ENCODE results near the gene TMC6.
"Not testable (repeated sequence)": the region's sequence is repeated elsewhere in the genome, so short reads cannot be mapped to it uniquely, and the experiment has no call there.

TMC6 gene

GRCh38 chr17:78107976-78108725 is 20.4 kb downstream of the TMC6 start:
- no peak for DNase-seq

DNA sequence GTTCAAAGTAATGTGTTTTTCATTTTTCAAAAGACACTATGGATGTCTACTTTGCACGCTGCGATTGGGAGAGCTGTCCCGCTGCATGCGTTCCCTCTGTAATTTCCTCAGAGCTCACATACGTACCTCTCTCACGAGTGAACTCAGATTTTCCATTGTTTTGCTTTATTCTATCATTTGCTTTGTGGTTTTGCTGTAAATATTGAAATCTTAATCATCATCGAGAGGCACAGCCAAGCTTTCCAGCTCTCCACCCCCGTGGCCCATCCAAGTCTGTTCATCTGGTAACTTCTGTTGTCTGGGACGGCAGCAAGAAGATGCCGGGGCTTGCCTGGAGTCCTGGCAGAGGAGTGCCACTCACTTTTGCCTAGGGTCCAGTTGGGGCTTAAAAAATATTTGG is 21.1 kb downstream of the TMC6 start:
- DNase-seq, result peak in 1 of 2 experiments; percentile 20

- DNase-seq, result no peak
These were observed 22.3 kb downstream of the TMC6 start for GRCh38 chr17:78106211-78106610.

DNA sequence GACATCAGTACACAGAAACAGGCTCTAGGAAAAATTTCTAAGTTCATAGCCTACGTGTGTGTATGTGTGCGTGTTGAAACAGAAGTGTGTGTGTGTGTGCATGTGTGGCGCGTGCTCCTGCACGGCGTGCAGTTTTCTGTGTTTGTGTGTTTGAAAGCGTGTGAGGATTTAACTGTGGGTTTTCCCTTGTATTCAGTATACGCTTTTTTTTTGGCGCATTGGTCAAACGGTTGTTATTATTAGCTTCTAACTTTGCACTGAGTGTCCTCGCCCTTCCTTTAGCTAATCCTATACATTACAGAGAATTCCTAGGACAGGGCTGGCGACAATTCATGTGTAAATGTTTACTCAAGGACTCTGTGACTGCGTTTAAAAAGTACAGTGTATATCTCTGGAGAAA is 23.0 kb downstream of the TMC6 start:
- no peak for DNase-seq

GRCh38 chr17:78105101-78105500 is 23.5 kb downstream of the TMC6 start:
- no peak for DNase-seq

DNA sequence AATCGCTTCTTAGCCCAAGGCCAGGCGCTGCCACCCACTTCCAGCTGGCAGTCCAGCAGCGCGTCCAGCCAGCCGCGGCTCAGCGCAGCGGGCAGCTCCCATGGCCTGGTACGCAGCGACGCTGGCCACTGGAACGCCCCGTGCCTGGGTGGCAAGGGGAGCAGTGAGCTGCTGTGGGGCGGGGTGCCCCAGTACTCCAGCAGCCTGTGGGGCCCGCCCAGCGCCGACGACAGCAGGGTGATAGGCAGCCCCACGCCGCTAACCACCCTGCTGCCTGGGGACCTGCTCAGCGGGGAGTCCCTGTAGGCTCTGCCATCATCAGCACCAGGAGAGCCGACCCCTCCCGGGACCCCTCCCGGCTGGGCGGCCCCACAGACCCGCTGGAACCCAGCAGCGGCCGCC is 24.0 kb downstream of the TMC6 start:
- DNase-seq, result no peak

DNA sequence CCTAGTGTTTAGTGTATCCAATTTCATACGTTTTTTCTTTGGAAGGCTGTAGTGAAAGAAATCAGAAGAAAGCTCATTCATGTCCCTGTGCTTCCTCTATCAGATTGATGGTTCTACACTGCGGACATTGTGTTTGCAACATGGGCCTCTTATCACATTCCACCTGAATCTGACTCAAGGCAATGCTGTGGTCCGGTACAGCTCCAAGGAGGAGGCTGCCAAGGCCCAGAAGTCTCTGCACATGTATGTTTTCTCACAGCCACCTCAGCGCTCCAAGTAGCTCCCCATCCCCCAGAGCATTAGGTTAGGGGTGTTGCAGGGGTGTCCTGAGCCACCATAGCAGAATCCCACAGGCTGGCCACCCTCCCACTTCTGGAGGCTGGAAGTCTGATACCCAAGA is 25.2 kb downstream of the TMC6 start:
- no peak for DNase-seq

DNA sequence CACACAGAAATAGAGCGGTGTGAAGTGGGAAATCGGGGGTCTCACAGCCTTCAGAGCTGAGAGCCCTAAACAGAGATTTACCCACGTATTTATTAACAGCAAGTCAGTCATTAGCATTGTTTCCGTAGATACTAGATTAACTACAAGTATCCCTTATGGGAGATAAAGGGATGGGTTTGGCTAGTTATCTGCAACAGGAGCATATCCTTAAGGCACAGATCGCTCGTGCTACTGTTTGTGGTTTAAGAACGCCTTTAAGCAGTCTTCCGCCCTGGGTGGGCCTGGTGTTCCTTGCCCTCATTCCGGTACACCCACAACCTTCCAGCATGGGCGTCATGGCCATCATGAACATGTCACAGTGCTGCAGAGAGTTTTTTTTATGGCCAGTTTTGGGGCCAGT is 27.0 kb downstream of the TMC6 start:
- DNase-seq, result no peak

DNA sequence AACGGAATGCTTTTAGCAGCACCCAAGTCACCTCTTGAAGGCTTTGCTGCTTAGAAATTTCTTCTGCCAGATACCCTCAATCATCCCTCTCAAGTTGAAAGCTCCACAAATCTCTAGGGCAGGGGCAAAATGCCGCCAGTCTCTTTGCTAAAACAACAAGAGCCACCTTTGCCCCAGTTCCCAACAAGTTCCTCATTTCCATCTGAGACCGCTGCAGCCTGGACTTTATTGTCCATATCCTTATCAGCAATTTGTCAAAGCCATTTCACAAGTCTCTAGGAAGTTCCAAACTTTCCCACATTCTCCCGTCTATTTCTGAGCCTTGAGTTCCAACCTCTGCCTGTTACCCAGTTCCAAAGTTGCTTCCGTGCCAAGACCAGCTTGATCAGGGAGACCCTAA is 27.4 kb downstream of the TMC6 start:
- no peak for DNase-seq

DNA sequence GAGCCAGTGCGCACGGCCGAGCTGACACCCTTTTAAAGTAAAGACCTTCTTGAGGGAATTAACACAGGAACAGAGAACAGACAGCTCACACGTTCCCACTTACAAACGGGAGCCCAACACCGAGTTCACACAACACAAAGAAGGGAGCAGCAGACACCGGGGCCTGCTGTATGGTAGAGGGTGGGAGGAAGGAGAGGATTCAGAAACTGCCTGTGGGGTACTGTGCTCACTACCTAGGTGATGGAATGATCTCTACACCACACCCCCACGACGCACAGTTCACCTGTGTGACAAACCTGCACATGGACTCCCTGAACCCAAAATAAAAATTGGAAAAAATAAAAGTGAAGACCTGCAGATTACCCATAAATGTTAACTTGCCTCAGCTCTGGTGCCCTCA is 32.5 kb downstream of the TMC6 start:
- DNase-seq, result no peak

GRCh38 chr17:78095035-78095434 is 33.5 kb downstream of the TMC6 start:
- DNase-seq, result no peak

DNA sequence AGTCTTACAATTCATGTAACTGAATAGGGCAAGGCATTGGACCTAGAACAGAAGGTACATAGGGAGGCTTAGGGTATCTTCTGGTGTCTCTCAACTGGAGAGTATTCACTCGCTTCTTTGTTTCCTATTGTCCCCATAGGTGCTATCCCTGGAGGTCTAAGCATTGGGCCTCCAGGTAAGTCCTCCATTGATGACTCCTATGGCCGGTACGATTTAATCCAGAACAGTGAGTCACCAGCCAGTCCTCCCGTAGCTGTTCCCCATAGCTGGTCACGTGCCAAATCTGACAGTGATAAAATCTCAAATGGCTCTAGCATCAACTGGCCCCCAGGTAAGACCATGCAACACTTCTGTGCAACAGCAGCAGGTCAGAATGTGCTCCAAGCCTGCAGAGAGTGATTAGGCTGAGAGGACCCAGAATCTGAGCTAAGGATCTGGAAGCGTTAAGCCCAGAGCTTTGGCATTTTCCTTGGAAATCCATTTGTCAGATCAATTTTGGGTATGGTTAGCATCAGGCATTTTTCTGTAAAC is 35.7 kb downstream of the TMC6 start:
- no peak for DNase-seq

DNA sequence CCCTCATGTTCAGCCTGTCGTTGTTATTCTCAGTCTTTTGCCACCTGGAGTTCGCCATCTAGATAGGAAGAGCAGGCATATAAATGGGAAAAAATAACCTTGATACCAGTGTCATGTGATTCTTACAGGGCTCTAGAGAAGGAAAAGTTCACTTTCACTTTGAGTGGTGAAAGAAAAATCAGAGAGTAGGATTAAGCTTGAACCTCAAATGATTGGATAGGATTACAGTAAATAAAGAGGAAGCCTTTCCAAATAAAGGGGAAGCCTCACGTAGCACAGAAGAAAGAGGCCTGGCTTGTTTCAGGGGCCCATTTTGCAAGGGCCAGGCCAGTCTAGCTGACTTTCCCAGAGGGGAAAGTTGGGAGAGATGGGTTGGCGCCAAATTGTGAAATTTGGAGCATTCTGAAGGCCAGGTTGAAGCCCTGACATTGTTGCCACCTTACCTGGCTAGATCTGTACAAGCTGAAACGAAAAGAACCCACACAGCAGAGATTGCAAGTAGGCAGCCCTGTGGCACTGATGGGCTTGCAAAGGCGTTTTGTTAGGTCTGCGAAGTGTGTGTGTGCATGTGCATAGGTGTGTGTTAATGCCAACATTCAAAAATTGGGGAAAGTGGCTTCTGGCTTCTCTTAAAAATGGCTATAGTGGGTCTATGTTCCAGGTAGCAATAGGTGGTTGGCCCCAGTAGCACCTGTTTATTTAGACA is 38.8 kb downstream of the TMC6 start:
- DNase-seq, result no peak

DNA sequence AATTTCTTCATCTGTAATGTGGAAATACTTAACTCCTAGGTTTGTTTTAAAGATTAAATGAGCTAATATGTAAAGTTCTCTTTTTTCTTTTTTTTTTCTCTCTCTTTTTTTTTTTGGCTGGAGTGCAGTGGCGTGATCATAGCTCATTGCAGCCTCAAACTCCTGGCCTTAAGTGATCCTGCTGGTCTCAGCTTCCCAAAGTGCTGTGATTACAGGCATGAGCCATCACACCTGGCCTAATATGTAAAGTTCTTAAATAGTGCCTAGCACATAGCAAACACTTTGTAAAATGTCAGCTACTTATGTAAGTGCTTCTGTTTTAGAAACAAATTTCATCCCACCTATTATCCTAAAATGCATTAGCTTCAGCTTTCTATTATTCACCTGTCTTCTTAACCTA is 40.0 kb downstream of the TMC6 start:
- no peak for DNase-seq

DNA sequence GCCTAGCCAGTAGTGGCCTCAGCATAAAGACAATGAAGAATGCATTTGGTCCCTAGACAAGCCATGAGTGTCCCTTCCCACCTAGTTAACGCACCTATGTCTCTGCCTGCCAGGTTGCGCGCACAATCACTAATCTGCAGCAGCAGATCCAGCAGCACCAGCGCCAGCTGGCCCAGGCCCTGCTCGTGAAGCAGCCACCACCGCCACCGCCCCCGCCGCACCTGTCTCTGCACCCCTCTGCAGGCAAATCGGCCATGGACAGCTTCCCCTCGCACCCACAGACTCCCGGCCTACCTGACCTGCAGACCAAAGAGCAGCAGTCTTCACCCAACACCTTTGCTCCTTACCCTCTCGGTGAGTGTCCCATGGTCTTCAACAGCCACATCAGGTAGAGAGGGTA is 41.8 kb downstream of the TMC6 start:
- DNase-seq, result no peak

GRCh38 chr17:78082988-78083387 is 45.6 kb downstream of the TMC6 start:
- DNase-seq, result no peak

- DNase-seq, result not testable (repeated sequence)
These were observed 46.1 kb downstream of the TMC6 start for GRCh38 chr17:78082355-78082872.

- no peak for DNase-seq
These were observed 47.0 kb downstream of the TMC6 start for GRCh38 chr17:78081551-78081950.

GRCh38 chr17:78079253-78079652 is 49.3 kb downstream of the TMC6 start:
- DNase-seq, result no peak

GRCh38 chr17:78075545-78075944 is 53.0 kb downstream of the TMC6 start:
- DNase-seq, result no peak

- no peak for DNase-seq
These were observed 53.5 kb downstream of the TMC6 start for GRCh38 chr17:78075011-78075410.

GRCh38 chr17:78072961-78073360 is 55.6 kb downstream of the TMC6 start:
- DNase-seq, result no peak

GRCh38 chr17:78069695-78070094 is 58.9 kb downstream of the TMC6 start:
- DNase-seq, result no peak

DNA sequence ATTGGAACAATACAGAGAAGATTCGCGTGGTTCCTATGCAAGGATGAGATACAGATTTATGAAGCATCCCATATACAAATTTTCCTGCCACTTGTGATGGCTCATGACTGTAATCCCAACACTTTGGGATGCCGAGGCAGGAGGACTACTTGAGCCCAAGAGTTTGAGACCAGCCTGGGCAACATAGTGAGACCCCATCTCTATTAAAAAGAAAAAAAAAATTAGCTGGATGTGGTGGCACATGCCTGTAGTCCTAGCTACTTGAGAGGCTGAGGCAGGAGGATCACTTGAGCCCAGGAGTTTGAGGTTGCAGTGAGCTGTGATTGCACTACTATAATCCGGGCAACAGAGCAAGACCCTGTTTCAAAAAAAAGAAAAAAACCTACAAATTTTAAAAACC is 61.6 kb downstream of the TMC6 start:
- DNase-seq, result not testable (repeated sequence)

Measured in stimulated activated CD4-positive, alpha-beta T cell treated with anti-CD3 and anti-CD28 coated beads, Interleukin-4, amount 100 ng/mL, for 4 hours (primary cell).